MM.1S (cell line): ENCODE data around the gene CCDC28B.

ENCODE experiments used
- DNase-seq: peaks from one replicate; pipeline ENCODE4 v3.0.0-alpha.2; 2015
- H2AFZ ChIP-seq: fragments of 300-600 bp; sonication (generic); 2 replicates; pipeline ENCODE4 v1.6.0; 2016; ENCODE audit warnings: antibody characterized with exemption, low read length
- H3F3A ChIP-seq: fragments of 300-600 bp; sonication (generic); 2 replicates; pipeline ENCODE4 v1.6.1; 2016; ENCODE audit warnings: mild to moderate bottlenecking, antibody characterized with exemption, low read length, moderate library complexity, mixed read lengths; ENCODE audit not compliant: insufficient read depth
- H3K27ac ChIP-seq: fragments of 300-600 bp; sonication (generic); 2 replicates; pipeline ENCODE4 v1.5.1; 2016; ENCODE audit warnings: mild to moderate bottlenecking, low read length
- H3K27me3 ChIP-seq: fragments of 300-600 bp; sonication (generic); replicated peaks from 2 replicates; pipeline ENCODE4 v1.6.0; 2016; ENCODE audit warnings: low read length; ENCODE audit not compliant: insufficient read depth
- H3K36me3 ChIP-seq: fragments of 300-600 bp; sonication (generic); replicated peaks from 2 replicates; pipeline ENCODE4 v1.6.1; 2016; ENCODE audit warnings: mild to moderate bottlenecking, low read length, mixed read lengths; ENCODE audit not compliant: insufficient read depth
- H3K4me1 ChIP-seq: fragments of 300-600 bp; sonication (generic); 2 replicates; pipeline ENCODE4 v1.6.1; 2016; ENCODE audit warnings: low read length, mixed read lengths
- H3K4me2 ChIP-seq: fragments of 300-600 bp; sonication (generic); 2 replicates; pipeline ENCODE4 v1.6.0; 2016; ENCODE audit warnings: low read depth, low read length
- H3K4me3 ChIP-seq: fragments of 300-600 bp; sonication (generic); 2 replicates; pipeline ENCODE4 v1.5.1; 2016; ENCODE audit warnings: low read length, mixed read lengths
- H3K79me2 ChIP-seq: fragments of 300-600 bp; sonication (generic); 2 replicates; pipeline ENCODE4 v1.6.1; 2016; ENCODE audit warnings: mixed run types, low read length, mixed read lengths
- H3K9ac ChIP-seq: fragments of 300-600 bp; sonication (generic); 2 replicates; pipeline ENCODE4 v1.6.1; 2016; ENCODE audit warnings: low read length, mixed read lengths
- H3K9me2 ChIP-seq: fragments of 300-600 bp; sonication (generic); replicated peaks from 2 replicates; pipeline ENCODE4 v1.6.1; 2016; ENCODE audit warnings: mild to moderate bottlenecking, low read length, mixed read lengths; ENCODE audit not compliant: insufficient read depth
- H3K9me3 ChIP-seq: fragments of 300-600 bp; sonication (generic); replicated peaks from 2 replicates; pipeline ENCODE4 v1.6.1; 2016; ENCODE audit warnings: mild to moderate bottlenecking, low read length, mixed read lengths; ENCODE audit not compliant: insufficient read depth
- H4K20me1 ChIP-seq: fragments of 300-600 bp; sonication (generic); 2 replicates; pipeline ENCODE4 v1.6.1; 2016; ENCODE audit warnings: mild to moderate bottlenecking, low read length, moderate library complexity, mixed read lengths; ENCODE audit not compliant: insufficient read depth
- EZH2 ChIP-seq: fragments of 300-600 bp; sonication (generic); optimal IDR thresholded peaks from 2 replicates; pipeline ENCODE3; 2017; ENCODE audit warnings: low read depth, mild to moderate bottlenecking, antibody characterized with exemption, low read length, mixed read lengths
- EZH2phosphoT487 ChIP-seq: fragments of 300-600 bp; sonication (generic); IDR thresholded peaks from 2 replicates; pipeline ENCODE4 v1.6.1; 2018; ENCODE audit warnings: antibody characterized with exemption, low read length
- TF ChIP-seq, protein P1 (sequence below): fragments of 300-600 bp; sonication (generic); IDR thresholded peaks from 2 replicates; pipeline ENCODE4 v1.5.1; 2016; ENCODE audit warnings: antibody characterized with exemption, low read length, mixed read lengths

Gene CCDC28B

DNA sequence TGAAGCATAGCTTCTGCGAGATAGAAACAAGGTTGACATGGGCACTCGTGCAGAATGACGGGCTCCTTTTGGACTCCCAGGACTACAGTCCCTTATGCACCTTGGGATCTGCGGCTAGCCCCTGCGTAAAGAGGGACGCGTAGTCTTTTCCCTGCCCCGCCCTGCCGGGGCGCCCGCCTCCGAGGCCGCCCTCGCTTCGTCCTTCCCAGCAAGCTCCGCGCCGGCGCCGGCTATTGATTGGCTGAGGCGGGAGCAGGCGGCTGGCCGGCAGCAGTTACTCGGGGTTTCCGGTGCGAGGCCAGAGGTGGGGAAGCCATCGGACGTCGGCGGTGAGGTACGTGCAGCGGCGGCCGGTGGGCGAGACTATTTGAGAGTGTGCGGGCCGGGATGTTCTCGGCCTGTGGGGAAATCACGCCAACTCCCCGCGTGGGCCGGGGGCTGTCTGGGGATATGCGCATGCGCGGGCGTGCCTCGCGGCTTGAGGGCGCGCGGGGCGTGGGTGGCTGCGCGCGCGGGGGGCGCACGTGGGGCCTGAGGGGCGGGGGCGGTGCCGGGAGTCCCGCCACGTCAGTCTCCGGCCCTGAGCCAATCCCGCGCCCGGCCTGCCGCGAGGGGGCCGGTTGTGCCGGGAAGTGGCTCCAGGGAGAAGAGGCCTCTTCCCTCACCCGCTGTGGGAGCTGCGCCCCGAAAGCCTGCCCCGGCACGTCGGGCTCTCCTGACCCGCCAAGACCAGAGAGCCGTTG, 20.8 kb upstream of the CCDC28B start, which contains the start of gene TXLNA:
TXLNA (plus strand) TSS at position 233 of the 743 bp plus-strand sequence. CDS start 671 bp downstream, outside the sequence.
- Histone ChIP-seq H4K20me1 (no peaks in the 10 kb centered on the region), H3K4me3 (peak within 1 kb of the TSS; percentile 95), H2AFZ (peak within 1 kb of the TSS; percentile 96), H3F3A (peaks cover 14% of the 10 kb centered on the region), H3K9ac (peak within 1 kb of the TSS; percentile 95), H3K9me3 (no peaks in the 10 kb centered on the region), H3K27me3 (no peaks in the 10 kb centered on the region), H3K27ac (peak within 1 kb of the TSS; percentile 80; the same call in 1 of the 2 replicates), H3K9me2 (no peaks in the 10 kb centered on the region), H3K36me3 (peaks cover 12% of the 10 kb centered on the region), H3K4me2 (peak within 1 kb of the TSS; percentile 93), H3K4me1 (peaks cover 16% of the 10 kb centered on the region), H3K79me2 (peaks cover 43% of the 10 kb centered on the region)
- no peak for TF ChIP-seq EZH2phosphoT487
- peak; percentile 91 for DNase-seq

DNA sequence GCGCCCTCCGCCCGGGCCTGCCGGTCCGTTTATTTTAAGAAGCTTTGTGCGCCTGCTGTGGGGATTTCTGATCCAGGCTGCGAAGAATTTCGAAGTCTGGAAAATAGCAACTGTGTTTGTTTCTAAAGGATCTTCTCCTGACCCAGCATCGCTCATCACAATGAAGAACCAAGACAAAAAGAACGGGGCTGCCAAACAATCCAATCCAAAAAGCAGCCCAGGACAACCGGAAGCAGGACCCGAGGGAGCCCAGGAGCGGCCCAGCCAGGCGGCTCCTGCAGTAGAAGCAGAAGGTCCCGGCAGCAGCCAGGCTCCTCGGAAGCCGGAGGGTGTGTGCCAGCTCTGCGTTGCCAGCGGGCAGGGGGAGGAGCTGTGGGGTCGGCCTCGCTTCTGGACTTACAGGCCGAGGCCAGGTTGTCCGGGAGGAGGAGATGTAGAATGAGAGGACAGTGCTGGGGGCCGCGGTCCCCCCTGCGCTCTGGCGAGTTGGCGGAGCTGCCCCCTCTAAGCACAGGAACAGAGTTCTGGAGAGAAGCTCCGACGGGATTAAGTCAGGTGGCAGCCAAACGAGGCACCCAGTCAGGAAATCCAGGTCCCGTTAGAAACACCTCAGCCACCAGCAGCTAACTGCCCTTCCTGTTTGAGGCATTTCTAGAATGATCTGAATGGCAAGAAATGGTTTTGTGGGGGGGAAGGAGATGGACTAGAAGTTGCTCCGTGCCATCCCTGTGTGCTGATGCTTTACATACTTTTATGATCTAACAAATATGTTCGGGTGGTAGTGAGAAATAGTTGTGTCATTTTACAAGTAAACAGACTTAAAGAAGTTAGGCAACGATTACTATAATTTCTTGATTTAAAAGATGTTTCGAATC, 20.0 kb upstream of the CCDC28B start:
- Histone ChIP-seq H4K20me1 (no peaks in the 10 kb centered on the region), H3K27me3 (no peaks in the 10 kb centered on the region), H3K79me2 (peaks cover 48% of the 10 kb centered on the region), H3K9me3 (no peaks in the 10 kb centered on the region), H3K27ac (peak overlapping the region; percentile 80; the same call in 1 of the 2 replicates), H3K9me2 (no peaks in the 10 kb centered on the region), H3K4me1 (peaks cover 16% of the 10 kb centered on the region), H3K4me3 (peak overlapping the region; percentile 95), H3K9ac (peak overlapping the region; percentile 95), H3F3A (peaks cover 14% of the 10 kb centered on the region), H3K4me2 (peak overlapping the region; percentile 93), H2AFZ (peak overlapping the region; percentile 73), H3K36me3 (peaks cover 17% of the 10 kb centered on the region)
- TF ChIP-seq EZH2 (no peak), EZH2phosphoT487 (no peak)
- TF ChIP-seq, protein P1, sequence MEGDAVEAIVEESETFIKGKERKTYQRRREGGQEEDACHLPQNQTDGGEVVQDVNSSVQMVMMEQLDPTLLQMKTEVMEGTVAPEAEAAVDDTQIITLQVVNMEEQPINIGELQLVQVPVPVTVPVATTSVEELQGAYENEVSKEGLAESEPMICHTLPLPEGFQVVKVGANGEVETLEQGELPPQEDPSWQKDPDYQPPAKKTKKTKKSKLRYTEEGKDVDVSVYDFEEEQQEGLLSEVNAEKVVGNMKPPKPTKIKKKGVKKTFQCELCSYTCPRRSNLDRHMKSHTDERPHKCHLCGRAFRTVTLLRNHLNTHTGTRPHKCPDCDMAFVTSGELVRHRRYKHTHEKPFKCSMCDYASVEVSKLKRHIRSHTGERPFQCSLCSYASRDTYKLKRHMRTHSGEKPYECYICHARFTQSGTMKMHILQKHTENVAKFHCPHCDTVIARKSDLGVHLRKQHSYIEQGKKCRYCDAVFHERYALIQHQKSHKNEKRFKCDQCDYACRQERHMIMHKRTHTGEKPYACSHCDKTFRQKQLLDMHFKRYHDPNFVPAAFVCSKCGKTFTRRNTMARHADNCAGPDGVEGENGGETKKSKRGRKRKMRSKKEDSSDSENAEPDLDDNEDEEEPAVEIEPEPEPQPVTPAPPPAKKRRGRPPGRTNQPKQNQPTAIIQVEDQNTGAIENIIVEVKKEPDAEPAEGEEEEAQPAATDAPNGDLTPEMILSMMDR = no peak
- peak; percentile 38 for DNase-seq

DNA sequence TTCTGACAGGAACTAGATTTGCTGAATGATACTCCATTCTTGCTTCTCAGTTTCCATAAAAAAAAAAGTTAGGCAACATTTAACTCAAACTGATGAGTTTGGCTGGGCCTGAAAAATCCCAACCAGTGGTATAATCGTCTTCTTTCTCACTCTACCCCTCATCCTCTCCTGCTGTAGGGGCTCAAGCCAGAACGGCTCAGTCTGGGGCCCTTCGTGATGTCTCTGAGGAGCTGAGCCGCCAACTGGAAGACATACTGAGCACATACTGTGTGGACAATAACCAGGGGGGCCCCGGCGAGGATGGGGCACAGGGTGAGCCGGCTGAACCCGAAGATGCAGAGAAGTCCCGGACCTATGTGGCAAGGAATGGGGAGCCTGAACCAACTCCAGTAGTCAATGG, 19.3 kb upstream of the CCDC28B start:
- H3K79me2 ChIP-seq = peaks cover 54% of the 10 kb centered on the region
- H3F3A ChIP-seq = peaks cover 14% of the 10 kb centered on the region
- H3K27ac ChIP-seq = no peak overlapping the region
- H4K20me1 ChIP-seq = no peaks in the 10 kb centered on the region
- no peak for DNase-seq
- H3K9me3 ChIP-seq = no peaks in the 10 kb centered on the region
- H3K9ac ChIP-seq = peak overlapping the region; percentile 95; the same call in 1 of the 2 replicates
- peaks cover 16% of the 10 kb centered on the region for H3K4me1 ChIP-seq
- H3K4me3 ChIP-seq = peak overlapping the region; percentile 95; the same call in 1 of the 2 replicates
- H3K4me2 ChIP-seq = peak overlapping the region; percentile 93
- no peaks in the 10 kb centered on the region for H3K9me2 ChIP-seq
- no peaks in the 10 kb centered on the region for H3K27me3 ChIP-seq
- no peak overlapping the region for H2AFZ ChIP-seq
- peaks cover 17% of the 10 kb centered on the region for H3K36me3 ChIP-seq
- TF ChIP-seq EZH2phosphoT487 (no peak), EZH2 (no peak)
- TF ChIP-seq, protein P1 = no peak
